Fibroblast of villous mesenchyme (primary cell): Measurements from ENCODE around the gene DYNC1I1. TPM values are rescaled to one million over a fixed set of nuclear protein-coding genes. Genes with fewer than 3 reads are reported as not detected.

Experiments
- DNase-seq: peaks from one replicate; pipeline ENCODE4 v3.0.0-alpha.2; 2010; ENCODE audit warnings: low read depth
- H3K4me3 ChIP-seq: 2 replicates; pipeline ENCODE4 v1.5.1; 2011; ENCODE audit warnings: low read depth, mild to moderate bottlenecking, low read length
- total RNA-seq: library from RNA; depleted of rRNA; stranded (reverse); fragments of >200 nt; gene quantifications from 2 replicates; pipeline ENCODE4 v1.2.3, GENCODE V29; 2012
- TF ChIP-seq, protein P1 (sequence below): IDR thresholded peaks from 2 replicates; pipeline ENCODE4 v1.5.1; 2012; ENCODE audit warnings: low read depth, mild to moderate bottlenecking, low read length; ENCODE audit not compliant: insufficient read depth

DYNC1I1 gene
- total RNA-seq, 1 donor, result 0.43 TPM

DNA sequence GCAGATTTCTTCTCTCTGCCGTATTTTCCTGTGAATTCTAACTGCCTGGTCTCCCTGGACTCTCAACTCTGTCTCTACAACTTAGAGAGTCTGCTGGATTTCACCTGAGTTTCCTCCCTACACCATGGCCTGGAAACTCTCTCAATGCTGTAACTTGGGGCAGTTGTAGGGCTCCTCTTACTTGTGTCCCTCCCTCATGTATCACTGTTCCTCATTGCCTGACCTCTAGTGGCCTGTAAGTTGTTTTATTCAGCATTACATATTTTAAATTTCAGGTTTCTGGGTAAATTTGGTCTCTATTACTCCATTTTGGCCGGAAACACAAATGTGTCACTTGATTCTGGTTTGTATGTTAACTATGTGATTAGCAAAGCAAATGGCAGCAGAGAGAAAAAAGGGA lies 70.9 kb downstream of the DYNC1I1 start:
- H3K4me3 ChIP-seq, result no peak overlapping the region
- no peak for DNase-seq
- TF ChIP-seq, protein P1, sequence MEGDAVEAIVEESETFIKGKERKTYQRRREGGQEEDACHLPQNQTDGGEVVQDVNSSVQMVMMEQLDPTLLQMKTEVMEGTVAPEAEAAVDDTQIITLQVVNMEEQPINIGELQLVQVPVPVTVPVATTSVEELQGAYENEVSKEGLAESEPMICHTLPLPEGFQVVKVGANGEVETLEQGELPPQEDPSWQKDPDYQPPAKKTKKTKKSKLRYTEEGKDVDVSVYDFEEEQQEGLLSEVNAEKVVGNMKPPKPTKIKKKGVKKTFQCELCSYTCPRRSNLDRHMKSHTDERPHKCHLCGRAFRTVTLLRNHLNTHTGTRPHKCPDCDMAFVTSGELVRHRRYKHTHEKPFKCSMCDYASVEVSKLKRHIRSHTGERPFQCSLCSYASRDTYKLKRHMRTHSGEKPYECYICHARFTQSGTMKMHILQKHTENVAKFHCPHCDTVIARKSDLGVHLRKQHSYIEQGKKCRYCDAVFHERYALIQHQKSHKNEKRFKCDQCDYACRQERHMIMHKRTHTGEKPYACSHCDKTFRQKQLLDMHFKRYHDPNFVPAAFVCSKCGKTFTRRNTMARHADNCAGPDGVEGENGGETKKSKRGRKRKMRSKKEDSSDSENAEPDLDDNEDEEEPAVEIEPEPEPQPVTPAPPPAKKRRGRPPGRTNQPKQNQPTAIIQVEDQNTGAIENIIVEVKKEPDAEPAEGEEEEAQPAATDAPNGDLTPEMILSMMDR, result no peak

DNA sequence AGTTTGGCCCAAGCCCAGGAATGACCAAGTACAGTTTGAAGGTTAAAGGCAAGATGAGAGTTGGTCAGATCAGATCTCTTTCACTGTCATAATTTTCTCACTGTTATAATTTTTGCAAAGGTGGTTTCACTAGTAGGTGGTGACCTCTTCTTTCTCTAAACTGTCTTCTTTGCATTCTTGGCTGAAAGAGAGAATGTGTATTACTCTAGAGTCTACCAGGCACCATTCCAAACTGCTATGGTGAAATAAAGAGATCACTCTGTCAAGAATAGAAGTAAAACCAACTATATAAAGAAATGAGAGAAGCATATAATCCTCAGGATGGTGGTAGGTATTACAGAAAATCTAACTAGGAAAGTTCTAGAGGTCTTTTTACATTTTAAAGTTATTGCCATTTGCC lies 72.7 kb downstream of the DYNC1I1 start:
- DNase-seq, result no peak
- TF ChIP-seq, protein P1, result no peak
- no peak overlapping the region for H3K4me3 ChIP-seq

DNA sequence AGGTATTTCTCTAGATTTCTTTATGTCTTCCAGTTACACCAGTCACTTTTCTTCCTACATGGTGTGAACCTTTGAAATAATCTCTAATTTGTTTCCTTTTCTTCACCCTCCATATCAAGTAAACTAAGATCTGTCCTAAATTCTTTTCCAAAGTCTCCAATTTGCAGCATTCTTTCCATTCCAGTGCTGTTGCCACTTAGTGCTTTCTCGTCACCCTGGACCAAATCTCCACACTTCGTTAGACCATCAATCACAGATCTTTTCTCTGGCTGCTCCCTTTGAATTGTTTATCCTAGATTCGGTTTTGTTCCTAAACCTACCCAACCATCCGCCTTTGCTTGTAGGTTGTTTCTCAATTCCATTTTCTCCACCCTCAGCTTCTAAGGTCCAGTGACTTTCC lies 74.7 kb downstream of the DYNC1I1 start:
- no peak for DNase-seq
- H3K4me3 ChIP-seq, result no peak overlapping the region
- TF ChIP-seq, protein P1, result no peak

DNA sequence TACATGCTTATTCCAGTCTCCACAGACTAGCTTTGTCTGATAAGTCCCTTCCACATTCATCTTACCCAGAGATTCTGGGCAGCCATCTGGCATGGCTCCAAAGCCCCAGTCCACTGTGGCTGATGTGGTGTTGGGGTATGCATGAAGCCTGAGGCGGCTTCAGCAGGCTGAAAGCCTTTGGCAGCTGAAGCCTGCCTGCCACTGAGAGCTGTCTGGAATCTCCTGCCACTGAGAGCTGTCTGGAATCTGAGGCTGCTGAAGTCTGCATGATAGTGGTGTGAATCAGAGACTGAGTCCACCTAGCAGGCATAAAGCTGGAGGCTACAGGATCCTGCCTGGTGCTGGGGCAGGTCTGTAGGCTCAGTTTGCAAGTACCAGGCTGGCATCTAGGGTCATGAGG lies 87.1 kb downstream of the DYNC1I1 start:
- no peak overlapping the region for H3K4me3 ChIP-seq
- no peak for DNase-seq
- TF ChIP-seq, protein P1, result no peak

DNA sequence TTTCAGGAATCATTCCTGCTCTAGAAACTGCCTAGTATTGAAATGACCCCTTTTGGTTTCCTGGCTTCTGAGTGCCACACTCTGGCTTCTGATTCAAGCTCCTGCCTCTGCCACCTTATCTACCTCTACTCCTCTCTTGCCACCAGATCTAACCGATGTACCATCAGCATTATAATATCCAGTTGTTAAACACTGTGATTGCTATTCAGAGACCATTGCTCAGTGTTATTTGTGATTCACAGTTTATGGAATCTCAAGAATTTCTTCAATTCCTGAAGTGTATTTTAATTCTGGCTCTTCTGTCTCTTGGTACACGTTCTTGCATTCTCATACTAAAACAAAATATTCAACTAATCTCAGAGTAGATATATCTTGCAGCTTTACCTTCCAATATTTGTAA lies 88.7 kb downstream of the DYNC1I1 start:
- no peak for DNase-seq
- TF ChIP-seq, protein P1, result no peak
- no peak overlapping the region for H3K4me3 ChIP-seq

DNA sequence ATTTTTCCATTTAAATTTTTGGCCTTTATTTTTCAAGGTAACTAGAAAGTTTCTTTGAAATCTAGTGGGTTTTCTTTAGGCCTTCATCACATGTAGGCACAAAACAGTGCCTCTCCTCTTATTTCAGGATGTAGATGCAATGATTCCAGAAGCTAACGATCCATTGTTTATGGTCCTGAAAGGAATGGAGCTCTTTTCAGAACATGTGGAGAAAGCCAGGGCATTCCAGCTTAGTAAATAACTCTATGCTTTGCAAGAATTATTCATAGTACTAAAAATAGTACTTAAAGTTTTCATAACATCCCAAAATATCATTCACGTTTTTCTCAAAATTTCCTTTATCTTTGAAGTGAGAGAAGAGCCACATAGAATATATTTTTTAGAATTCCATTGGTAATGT lies 91.3 kb downstream of the DYNC1I1 start:
- no peak overlapping the region for H3K4me3 ChIP-seq
- DNase-seq, result no peak
- TF ChIP-seq, protein P1, result no peak

DNA sequence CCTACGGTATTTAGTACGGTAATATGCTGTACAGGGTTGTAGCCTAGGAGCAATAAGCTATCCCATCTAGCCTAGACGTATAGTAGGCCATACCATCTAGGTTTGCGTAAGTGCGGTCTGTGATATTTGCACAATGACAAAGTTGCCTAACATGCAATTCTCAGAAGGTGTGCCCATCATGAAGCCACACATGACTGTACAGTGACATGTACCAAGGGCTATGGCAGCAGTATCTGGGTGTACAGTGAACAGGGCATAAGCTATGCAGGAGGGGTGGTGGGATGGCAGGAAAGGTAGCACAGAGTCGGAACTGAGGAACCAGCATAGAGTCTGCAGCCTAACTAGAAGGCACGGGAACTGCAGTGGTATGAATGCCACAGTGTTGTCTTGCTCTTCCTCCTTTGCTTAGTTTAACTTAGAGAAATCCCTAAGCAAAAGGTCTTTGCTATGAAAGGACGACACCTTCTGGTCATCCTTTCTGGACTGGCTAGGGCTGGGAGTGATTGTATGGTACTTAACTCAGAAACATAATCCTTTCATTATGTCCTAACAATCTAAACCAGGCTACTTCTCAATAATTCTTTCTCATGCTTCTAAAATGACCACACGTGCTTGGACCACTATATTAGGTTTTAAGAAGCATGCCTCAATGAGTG lies 93.5 kb downstream of the DYNC1I1 start:
- peak; percentile 11 for DNase-seq
- H3K4me3 ChIP-seq, result no peak overlapping the region

More for the DNA sequence above, 93.5 kb downstream of the DYNC1I1 start:
- TF ChIP-seq, protein P1, result peak; percentile 27
